ENCODE measurements around the gene TNNI2.

The TNNI2 gene

GRCh38 chr11:1831338-1832210 is 7.2 kb upstream of the TNNI2 start:
- no peak for TF ChIP-seq SPI1 (IDR thresholded peaks at IDR 0.05; ENCODE audit: low read depth, low read length)
- TF ChIP-seq PAX5 (IDR thresholded peaks at IDR 0.05; ENCODE audit: insufficient read depth, low read length, severe bottlenecking), result no peak
- no peak for TF ChIP-seq TAF1 (IDR thresholded peaks at IDR 0.05; ENCODE audit: low read depth, low read length)
- TF ChIP-seq POLR2A (IDR thresholded peaks at IDR 0.05; ENCODE audit: low read depth, low read length), result no peak
- no peak for TF ChIP-seq POLR2AphosphoS5 (IDR thresholded peaks at IDR 0.05; ENCODE audit: low read depth, low read length)
- TF ChIP-seq POU2F2 (IDR thresholded peaks at IDR 0.05; ENCODE audit: low read depth, low read length), result no peak
- peak; percentile 16 for DNase-seq (ENCODE audit: insufficient read length, low spot score)
- no peak for FAIRE-seq

- FAIRE-seq (peak; percentile 26), DNase-seq (ENCODE audit: insufficient read length, low spot score) (peak; percentile 97)
- TF ChIP-seq POU2F2 (IDR thresholded peaks at IDR 0.05; ENCODE audit: low read depth, low read length) (no peak), SPI1 (IDR thresholded peaks at IDR 0.05; ENCODE audit: low read depth, low read length) (no peak), POLR2AphosphoS5 (IDR thresholded peaks at IDR 0.05; ENCODE audit: low read depth, low read length) (no peak), PAX5 (IDR thresholded peaks at IDR 0.05; ENCODE audit: insufficient read depth, low read length, severe bottlenecking) (no peak), TAF1 (IDR thresholded peaks at IDR 0.05; ENCODE audit: low read depth, low read length) (no peak), POLR2A (IDR thresholded peaks at IDR 0.05; ENCODE audit: low read depth, low read length) (no peak)
Observed at GRCh38 chr11:1832211-1832919, 6.4 kb upstream of the TNNI2 start.

- FAIRE-seq (no peak), DNase-seq (ENCODE audit: insufficient read length, low spot score) (no peak)
- TF ChIP-seq POU2F2 (IDR thresholded peaks at IDR 0.05; ENCODE audit: low read depth, low read length), result no peak
- TF ChIP-seq TAF1 (IDR thresholded peaks at IDR 0.05; ENCODE audit: low read depth, low read length), result no peak
- no peak for TF ChIP-seq SPI1 (IDR thresholded peaks at IDR 0.05; ENCODE audit: low read depth, low read length)
- TF ChIP-seq POLR2AphosphoS5 (IDR thresholded peaks at IDR 0.05; ENCODE audit: low read depth, low read length), result no peak
- TF ChIP-seq POLR2A (IDR thresholded peaks at IDR 0.05; ENCODE audit: low read depth, low read length), result no peak
- TF ChIP-seq PAX5 (IDR thresholded peaks at IDR 0.05; ENCODE audit: insufficient read depth, low read length, severe bottlenecking), result no peak
Observed at GRCh38 chr11:1832920-1833295, 5.9 kb upstream of the TNNI2 start.

- no peak for DNase-seq (ENCODE audit: insufficient read length, low spot score)
- no peak for TF ChIP-seq POU2F2 (IDR thresholded peaks at IDR 0.05; ENCODE audit: low read depth, low read length)
- TF ChIP-seq PAX5 (IDR thresholded peaks at IDR 0.05; ENCODE audit: insufficient read depth, low read length, severe bottlenecking), result no peak
- no peak for TF ChIP-seq SPI1 (IDR thresholded peaks at IDR 0.05; ENCODE audit: low read depth, low read length)
- no peak for TF ChIP-seq POLR2AphosphoS5 (IDR thresholded peaks at IDR 0.05; ENCODE audit: low read depth, low read length)
- TF ChIP-seq TAF1 (IDR thresholded peaks at IDR 0.05; ENCODE audit: low read depth, low read length), result no peak
- TF ChIP-seq POLR2A (IDR thresholded peaks at IDR 0.05; ENCODE audit: low read depth, low read length), result no peak
- no peak for FAIRE-seq
Observed at GRCh38 chr11:1834062-1834610, 4.6 kb upstream of the TNNI2 start.

DNA sequence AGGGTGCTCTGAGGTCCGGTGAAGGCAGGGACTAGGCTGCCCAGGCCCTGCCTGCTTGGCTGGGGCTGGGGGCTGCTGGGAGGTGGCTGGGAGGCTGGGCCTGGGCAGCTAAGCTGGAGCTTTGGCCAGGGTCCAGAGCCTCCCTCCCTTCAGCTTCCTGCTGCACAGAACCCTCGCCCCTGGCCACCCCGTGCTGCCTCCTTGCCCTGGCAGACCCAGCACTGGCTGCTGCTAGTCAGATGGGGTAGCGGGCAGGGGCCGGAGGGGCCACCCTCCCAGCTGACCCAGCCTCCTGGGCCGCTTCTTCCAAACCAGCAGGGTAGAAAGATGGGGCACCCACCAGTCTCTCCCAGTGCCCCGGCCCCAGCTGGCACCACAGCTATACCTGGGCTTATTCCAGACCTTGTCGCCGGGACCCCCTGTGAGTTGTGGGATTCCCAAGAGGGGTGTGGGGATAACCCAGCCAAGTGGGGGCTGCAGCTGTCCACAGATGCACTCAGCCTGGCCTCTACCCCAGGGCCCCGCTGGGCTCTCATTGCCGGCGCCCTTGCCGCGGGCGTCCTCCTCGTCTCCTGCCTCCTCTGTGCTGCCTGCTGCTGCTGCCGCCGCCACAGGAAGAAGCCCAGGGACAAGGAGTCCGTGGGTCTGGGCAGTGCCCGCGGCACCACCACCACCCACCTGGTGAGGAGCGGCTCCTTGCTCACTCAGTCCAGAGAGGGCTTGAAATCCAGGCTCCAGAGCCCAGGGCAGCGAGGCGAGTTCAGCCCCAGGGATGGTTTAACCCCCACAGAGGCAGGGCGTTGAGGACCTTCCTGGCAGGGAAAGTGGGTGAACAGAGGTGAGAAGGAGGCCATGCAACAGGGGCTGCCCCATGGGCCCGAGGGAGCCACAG is 3.8 kb upstream of the TNNI2 start, which contains the start of gene SYT8:
TSS of gene SYT8 (plus strand) at position 212 of the 892 bp plus-strand sequence. CDS start at position 328, 116 bp downstream.
- no peak for FAIRE-seq

GRCh38 chr11:1835671-1836010 is 3.1 kb upstream of the TNNI2 start:
- TF ChIP-seq POU2F2 (IDR thresholded peaks at IDR 0.05; ENCODE audit: low read depth, low read length) (no peak), POLR2A (IDR thresholded peaks at IDR 0.05; ENCODE audit: low read depth, low read length) (no peak), TAF1 (IDR thresholded peaks at IDR 0.05; ENCODE audit: low read depth, low read length) (no peak), SPI1 (IDR thresholded peaks at IDR 0.05; ENCODE audit: low read depth, low read length) (no peak)
- FAIRE-seq (no peak), DNase-seq (ENCODE audit: insufficient read length, low spot score) (no peak)

More for the DNA sequence above, 3.8 kb upstream of the TNNI2 start, which contains the start of gene SYT8:
- no peak for DNase-seq (ENCODE audit: insufficient read length, low spot score)
- TF ChIP-seq POLR2AphosphoS5 (IDR thresholded peaks at IDR 0.05; ENCODE audit: low read depth, low read length), result no peak
- TF ChIP-seq SPI1 (IDR thresholded peaks at IDR 0.05; ENCODE audit: low read depth, low read length), result no peak
- TF ChIP-seq TAF1 (IDR thresholded peaks at IDR 0.05; ENCODE audit: low read depth, low read length), result no peak
- no peak for TF ChIP-seq POLR2A (IDR thresholded peaks at IDR 0.05; ENCODE audit: low read depth, low read length)
- TF ChIP-seq POU2F2 (IDR thresholded peaks at IDR 0.05; ENCODE audit: low read depth, low read length), result no peak
- TF ChIP-seq PAX5 (IDR thresholded peaks at IDR 0.05; ENCODE audit: insufficient read depth, low read length, severe bottlenecking), result no peak

- DNase-seq (ENCODE audit: insufficient read length, low spot score) (no peak), FAIRE-seq (no peak)
- TF ChIP-seq POU2F2 (IDR thresholded peaks at IDR 0.05; ENCODE audit: low read depth, low read length), result no peak
- no peak for TF ChIP-seq SPI1 (IDR thresholded peaks at IDR 0.05; ENCODE audit: low read depth, low read length)
- no peak for TF ChIP-seq TAF1 (IDR thresholded peaks at IDR 0.05; ENCODE audit: low read depth, low read length)
- no peak for TF ChIP-seq POLR2AphosphoS5 (IDR thresholded peaks at IDR 0.05; ENCODE audit: low read depth, low read length)
- no peak for TF ChIP-seq PAX5 (IDR thresholded peaks at IDR 0.05; ENCODE audit: insufficient read depth, low read length, severe bottlenecking)
- TF ChIP-seq POLR2A (IDR thresholded peaks at IDR 0.05; ENCODE audit: low read depth, low read length), result no peak
Observed at GRCh38 chr11:1836011-1836945, 2.5 kb upstream of the TNNI2 start.

Data from GM12891 (cell line).